HG03045 (cell line): Measurements from ENCODE around the gene WDR11.

Source experiments
- ATAC-seq: cut with Tn5 transposase; IDR thresholded peaks from one replicate; pipeline ENCODE4 v1.9.1; 2021; ENCODE audit warnings: mild to moderate bottlenecking, moderate library complexity; ENCODE audit not compliant: unreplicated experiment

The WDR11 gene

DNA sequence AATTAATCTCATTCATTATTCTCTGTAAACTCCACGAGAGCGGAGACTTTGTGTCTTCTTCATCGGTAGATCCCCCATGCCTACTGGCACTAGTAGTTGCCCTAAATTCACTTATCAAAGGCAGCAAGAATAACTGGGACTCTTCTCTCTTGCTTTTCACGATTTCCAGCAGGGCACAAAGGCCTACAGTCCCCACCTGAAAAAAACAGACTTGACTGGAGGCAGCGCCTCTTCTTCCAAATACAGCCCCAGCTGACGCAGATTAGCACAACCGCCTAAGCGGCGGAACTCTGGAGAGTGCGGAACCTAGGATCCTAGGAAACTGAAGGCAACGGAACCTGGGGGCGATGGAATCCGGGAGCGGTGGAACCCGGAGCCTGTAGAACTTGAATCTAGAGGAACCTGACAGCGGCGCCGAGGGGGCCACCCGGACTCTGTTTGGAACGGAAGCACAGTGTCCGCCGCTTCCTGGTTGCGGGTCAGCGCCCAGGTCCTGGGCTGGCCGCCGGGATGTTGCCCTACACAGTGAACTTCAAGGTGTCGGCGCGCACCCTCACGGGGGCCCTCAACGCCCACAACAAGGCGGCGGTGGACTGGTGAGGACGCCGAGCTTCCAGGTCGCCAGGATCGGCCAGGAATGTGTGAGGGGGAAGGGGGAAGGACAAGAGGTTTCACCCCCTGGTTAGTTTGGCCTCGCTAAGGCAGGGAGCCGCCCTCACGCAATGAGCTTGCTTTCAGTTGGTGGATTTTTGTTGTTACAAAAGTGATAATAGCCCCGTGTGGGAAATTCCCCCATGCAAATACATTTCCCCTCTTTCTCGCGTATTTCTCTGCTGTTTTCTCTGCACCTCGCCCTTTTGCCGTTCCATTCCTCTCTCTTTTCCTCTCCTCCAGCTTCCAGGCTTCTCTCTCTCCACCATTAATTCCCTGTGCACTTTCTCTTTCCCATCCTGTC, at the start of gene WDR11:
WDR11 (plus strand) TSS at position 452 of the 955 bp plus-strand sequence; CDS start at position 511, 59 bp downstream.
- ATAC-seq: peak; percentile 94

- ATAC-seq: no peak
These were observed 48.2 kb upstream of the WDR11 start for GRCh38 chr10:120802935-120803334.

DNA sequence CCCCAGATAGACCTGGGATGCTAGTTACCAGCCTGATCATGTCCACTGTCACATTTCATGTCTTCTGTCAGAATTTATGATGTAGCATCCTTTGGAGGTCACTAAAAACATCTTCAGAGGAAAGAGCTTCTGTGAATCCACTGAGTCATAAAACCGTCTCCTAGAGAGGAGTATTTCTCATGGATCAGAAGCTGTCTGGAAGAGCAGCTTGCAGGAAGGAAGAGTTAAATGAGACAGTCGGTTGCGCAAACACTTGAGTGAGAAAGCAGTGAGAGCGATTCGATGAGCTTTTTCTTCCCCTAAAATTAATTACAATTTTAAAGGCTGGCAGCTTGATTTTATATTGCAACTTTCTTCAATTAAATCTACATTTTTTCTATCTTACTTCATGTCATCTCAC, 47.2 kb upstream of the WDR11 start:
- ATAC-seq: no peak

DNA sequence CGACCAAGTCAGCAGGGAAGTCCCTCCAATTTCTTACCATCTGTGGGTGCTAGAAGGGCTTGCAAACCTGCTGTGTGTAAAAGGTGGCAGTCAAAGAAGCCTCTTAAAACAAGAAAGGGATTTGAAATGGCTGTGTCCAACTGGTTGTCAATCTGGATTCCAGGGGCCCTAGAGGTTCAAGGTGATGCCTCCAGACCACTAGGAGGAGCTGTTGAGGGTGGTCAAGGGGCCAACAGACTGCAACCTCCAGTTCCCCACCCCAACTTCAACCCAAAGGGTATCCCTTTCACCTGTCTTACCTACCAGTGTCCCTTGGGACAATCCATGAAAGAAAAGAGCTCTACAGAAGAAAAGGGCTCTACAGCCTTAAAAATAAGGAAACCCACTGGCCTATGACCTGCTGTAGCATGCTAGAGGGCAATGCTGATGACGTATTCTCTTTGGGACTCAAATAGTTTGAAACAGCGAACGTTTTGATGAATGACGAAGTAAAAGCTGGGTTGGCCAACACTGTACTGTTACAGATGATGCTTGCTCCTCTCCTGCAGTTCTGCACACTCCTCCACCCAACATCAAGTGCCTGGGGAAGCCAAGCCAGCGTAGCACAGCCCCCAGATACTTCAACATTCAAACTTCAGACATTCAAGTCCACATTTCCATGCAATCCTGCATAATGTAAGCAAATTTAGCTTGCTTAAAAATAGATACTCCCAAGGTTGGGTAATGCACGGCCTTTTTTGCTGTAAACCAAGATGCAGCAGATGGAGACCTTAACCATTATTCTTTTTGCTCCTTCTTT, 45.9 kb upstream of the WDR11 start:
- ATAC-seq: no peak

DNA sequence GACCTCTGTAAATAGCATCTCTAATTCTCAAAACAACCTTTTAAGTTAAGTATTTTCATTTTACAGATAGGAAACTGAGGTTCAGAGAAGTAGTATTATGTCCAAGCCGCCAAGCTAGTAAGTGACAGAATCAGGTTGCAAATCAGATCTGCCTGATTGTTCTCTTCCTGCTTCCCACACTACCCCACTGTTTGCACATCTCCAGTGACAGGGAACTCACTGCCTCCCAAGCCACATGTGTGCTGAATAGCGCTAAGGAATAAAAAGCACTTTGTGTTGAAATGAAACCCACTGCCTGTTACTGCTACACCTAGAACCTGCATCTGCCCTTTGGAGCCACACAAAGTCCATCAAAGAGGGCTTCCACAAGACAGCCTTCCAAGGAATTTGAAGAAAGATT, 45.1 kb upstream of the WDR11 start:
- no peak for ATAC-seq

DNA sequence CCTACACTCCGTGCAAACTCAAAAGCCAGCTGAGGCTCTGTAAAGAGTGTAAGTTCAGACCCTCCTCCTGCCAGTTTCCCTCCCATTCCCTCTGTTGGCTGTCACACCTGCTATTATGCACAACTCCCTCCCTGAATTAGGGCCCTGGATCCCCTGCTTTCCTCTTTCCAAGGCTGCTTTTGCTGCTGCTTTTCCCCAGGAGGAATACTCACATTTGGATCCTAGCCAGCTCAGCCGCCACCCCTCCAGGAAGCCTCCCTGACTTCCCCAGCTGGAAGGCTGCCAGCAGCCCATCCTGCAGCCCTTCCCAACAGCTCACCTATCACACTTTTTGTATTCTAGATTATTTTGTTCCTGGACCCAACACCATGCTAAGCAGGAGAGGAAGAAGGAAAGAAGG, 40.9 kb upstream of the WDR11 start:
- ATAC-seq: no peak

DNA sequence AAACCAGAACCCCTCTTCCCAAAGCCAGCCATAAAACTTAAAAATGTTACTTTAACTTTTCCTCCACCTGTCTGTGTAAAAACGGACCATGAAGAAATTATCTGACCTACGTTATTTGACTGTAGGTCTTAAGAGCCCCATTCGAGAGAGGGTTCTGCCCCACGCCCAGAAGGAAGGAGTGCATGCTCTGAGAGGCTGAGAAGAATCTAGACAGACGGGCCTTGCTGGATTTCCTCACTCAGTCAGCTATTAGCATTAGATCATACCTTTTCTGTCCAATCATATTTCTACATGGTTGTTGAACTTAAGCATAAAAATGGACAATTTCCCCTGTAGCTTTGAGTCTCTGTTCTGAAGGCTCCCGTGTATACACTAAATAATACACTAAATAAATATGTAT, 38.1 kb upstream of the WDR11 start:
- ATAC-seq: no peak

- no peak for ATAC-seq
These were observed 32.9 kb upstream of the WDR11 start for GRCh38 chr10:120818301-120818700.

DNA sequence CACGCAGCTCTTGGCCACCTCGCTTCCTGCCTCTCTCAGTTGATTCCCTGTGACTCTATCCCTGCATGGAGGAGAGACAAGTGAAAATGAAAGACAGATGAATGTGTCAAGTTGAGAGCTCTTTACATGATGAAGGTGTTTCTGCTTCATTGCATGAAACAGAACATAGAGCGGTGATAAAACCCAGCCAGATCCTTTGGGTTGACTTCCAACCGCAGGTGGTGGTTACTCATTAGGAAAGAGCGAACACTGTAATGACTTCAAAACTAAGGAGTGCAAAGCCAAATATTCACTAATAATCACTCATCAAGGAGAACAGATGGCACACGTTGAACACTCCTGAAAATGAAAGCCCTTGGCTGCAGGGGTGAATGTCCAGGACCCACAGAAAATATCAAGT, 31.8 kb upstream of the WDR11 start:
- ATAC-seq: no peak

DNA sequence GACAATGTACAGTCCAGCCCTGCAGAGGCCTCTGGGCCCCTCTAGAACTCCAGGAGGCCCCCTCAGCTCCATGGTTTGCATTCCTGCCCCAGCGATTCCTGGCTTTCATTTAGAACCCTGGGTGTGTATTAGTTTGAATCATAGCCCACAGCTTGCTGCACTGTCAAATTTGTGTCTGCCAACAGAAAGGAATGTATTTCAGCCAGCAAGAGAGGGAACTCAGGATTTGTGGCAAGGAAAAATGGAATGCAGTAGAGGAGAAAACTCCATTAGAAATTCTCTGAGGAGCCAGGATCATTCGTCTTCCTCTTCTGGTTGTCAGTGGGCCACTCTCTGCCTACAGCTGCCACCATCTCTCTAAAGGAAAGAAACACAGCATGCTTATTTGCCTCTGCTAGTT, 27.9 kb upstream of the WDR11 start:
- ATAC-seq: no peak

- ATAC-seq: no peak
These were observed 26.3 kb upstream of the WDR11 start for GRCh38 chr10:120824881-120825309.

DNA sequence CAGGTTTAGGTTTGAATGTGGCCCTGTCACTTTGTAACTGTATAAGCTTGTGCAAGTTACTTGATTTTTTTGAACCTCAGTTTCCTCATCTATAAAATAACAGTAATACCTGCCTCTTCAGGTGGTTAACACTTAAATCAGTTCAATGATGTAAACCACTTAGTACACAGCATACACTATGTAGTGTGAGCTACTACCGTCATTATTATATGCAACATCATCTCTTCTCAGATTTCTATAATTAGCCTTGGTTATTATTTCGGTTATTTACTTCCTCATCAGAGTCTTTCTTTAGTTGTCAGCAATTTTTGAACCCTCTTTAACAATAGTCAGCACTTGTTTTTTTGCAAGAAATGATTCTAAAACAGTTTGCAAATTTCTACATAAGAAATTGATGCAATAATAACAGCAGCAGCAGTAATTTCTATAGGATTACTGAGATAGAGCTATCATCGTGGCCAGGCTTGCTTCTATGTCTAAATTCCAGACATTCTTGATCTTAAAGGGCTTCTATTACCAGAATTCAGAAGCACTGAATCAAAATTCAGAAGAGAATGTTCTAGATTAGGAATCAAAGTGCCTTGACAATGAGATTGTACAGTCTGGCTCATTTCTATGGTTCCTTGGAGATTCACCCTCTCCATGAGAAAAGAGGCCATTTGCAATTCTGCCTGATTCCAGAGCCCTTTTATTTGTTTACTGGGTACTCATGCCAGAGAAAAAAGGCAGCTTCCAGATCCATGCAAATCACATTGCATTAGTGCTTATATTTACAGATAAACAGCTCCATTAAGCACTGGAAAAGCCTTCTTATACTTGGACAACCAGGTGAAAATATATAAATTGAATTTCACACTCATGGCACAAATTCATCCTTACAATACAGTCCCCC, 25.0 kb upstream of the WDR11 start:
- ATAC-seq: no peak

GRCh38 chr10:120827251-120827875, 23.8 kb upstream of the WDR11 start:
- ATAC-seq: peak; percentile 85

DNA sequence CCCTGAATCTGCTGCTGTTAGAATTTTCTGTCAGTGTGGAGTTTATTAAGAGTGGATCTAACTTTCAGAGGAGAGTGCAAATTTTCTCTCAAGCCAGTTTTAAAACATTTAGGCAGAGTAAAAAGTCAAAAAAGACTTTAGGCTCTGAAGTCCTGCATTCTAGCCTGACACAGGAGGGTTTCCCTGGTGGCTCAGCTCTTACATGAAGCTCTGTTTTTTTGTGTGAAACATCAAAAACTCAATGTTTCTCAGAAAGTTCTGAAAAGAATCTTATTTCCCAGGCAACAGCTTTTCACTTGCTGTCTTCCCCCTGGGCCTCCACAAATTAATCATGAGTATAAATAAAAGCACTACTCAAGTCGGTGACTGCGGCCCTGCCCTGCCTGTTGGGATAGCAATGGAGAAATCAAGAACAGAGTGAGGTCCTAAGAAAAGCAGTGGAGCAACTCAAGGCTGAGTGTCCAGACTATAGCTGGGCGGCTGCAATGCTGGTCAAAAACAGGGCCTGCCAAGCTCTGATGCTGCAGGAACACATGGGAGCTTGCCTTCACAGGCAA, 22.3 kb upstream of the WDR11 start:
- no peak for ATAC-seq

GRCh38 chr10:120832106-120832505, 19.1 kb upstream of the WDR11 start:
- no peak for ATAC-seq

- ATAC-seq: no peak
These were observed 17.8 kb upstream of the WDR11 start for GRCh38 chr10:120833222-120833928.

- no peak for ATAC-seq
These were observed 15.6 kb upstream of the WDR11 start for GRCh38 chr10:120835603-120836002.

DNA sequence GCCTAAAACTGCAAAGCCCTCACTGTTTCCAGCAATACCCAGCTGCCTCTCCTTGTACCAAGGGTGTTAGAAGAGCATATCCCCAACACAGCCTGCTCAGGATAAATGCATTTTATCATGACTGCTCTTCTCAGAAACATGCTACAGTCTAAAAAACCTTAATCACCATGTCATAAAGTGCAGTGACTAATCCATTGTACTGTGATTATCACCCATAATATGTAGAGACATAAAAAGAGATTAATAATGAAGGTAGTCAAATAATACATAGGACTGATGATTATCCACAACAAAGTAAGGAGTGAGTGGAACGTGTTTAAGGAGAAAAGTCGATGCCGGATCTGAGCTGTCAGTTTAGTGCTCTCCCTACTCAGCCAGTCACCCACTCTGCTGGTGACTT, 12.2 kb upstream of the WDR11 start:
- ATAC-seq: no peak

GRCh38 chr10:120841522-120842189, 9.5 kb upstream of the WDR11 start:
- ATAC-seq: no peak
